ENCODE data around the gene C1orf232. TPM values are rescaled to one million over a fixed set of nuclear protein-coding genes. Genes with fewer than 3 reads are reported as not detected.

The C1orf232 gene
- total and polyA plus RNA-seq, 7 donors = not detected

DNA sequence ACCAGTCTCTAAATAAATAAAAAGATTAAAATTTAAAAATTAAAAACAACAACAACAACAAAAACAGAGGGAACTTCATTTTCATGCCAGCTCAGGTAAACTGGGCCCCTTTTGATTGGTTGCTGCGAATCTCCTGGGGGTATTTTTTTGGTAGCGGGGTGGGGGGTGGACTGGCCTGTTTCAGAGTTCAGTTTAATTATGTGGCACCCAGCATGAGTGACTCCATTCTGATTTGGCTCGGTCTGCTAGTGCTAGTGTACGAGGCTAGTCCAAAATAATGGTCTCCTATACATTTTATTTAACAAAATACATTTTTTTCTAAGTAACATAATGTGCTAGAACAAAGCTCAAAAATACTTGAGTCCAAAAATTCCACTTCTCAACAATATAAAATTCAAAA lies 39.0 kb downstream of the C1orf232 start:
- H3K9me3 ChIP-seq = no peaks in the 10 kb centered on the region
- no peak overlapping the region for H3K27ac ChIP-seq
- H3K4me3 ChIP-seq = no peak overlapping the region
- TF ChIP-seq, protein P1, sequence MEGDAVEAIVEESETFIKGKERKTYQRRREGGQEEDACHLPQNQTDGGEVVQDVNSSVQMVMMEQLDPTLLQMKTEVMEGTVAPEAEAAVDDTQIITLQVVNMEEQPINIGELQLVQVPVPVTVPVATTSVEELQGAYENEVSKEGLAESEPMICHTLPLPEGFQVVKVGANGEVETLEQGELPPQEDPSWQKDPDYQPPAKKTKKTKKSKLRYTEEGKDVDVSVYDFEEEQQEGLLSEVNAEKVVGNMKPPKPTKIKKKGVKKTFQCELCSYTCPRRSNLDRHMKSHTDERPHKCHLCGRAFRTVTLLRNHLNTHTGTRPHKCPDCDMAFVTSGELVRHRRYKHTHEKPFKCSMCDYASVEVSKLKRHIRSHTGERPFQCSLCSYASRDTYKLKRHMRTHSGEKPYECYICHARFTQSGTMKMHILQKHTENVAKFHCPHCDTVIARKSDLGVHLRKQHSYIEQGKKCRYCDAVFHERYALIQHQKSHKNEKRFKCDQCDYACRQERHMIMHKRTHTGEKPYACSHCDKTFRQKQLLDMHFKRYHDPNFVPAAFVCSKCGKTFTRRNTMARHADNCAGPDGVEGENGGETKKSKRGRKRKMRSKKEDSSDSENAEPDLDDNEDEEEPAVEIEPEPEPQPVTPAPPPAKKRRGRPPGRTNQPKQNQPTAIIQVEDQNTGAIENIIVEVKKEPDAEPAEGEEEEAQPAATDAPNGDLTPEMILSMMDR (IDR thresholded peaks at IDR 0.05) = no peak
- WGBS, 3 donors = 93 to 98% (median 93%) methylated on average over 4 of the region's 4 CpGs
- no peaks in the 10 kb centered on the region for H3K27me3 ChIP-seq (ENCODE audit: insufficient read depth in 3 of 3, low read length in 2 of 3)
- H3K4me1 ChIP-seq = peaks cover 27% of the 10 kb centered on the region
- H3K36me3 ChIP-seq (ENCODE audit: insufficient read depth in 1 of 2, low read depth in 1 of 2) = no peaks in the 10 kb centered on the region
- ATAC-seq = no peak
- DNase-seq = no peak
- intact Hi-C loops (cut with DNase I) = no loop called here

DNA sequence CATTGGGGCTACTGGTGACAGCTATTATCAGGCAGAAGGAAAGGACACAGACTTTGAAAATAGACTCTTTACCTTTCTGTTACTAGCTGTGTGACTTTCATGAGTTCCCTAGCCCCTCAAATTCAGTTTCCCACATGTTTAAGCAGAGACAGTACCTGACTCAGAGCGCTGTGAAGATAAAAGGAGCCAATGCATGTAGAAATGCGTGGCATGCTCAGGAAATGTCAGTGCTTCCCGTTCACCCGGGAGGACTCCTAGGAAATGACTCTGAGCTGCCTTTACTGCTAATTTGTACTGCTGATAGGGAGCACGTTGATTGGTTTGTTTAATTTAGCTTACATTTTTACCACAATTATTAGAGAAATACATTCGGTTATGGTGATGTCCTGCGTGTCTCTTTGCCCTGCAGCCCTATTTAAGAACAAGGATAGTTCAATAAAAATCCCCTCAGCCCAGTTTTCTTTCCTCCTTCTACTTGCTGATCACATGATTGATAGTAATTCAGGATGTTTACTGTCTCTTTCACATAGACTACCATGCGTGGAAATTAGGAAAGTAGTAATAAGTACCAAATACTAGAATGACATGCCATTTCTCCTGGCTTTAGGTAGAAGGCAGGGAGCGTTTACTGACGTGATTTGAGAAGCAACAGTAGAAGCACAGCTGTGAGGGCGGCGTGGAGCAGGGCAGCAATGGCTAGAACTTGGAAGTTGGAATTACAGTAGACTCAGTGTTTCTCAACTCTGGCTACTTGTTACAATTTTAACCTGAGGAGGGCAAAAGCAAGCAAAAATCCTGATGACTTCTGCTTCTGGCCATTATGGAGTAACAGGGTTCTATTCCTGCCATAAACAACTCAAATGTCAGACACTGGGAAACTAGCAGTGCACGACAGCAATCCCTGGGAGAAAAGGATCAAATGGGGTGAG lies 41.3 kb downstream of the C1orf232 start:
- 33 to 44% (median 35%) methylated on average over 13 of the region's 13 CpGs for WGBS, 3 donors
- H3K27ac ChIP-seq = peak overlapping the region; percentile 76
- H3K36me3 ChIP-seq (ENCODE audit: insufficient read depth in 1 of 2, low read depth in 1 of 2) = peaks cover 0 to under 1% of the 10 kb centered on the region in 2 donors
- H3K4me3 ChIP-seq = peak overlapping the region; percentile 49
- TF ChIP-seq, protein P1 (IDR thresholded peaks at IDR 0.05) = no peak
- intact Hi-C loops (cut with DNase I) = no loop called here
- peaks cover 47% of the 10 kb centered on the region for H3K4me1 ChIP-seq
- DNase-seq (no peak), ATAC-seq (peak; percentile 29 to 69 (median 56))
- H3K9me3 ChIP-seq = no peaks in the 10 kb centered on the region
- H3K27me3 ChIP-seq (ENCODE audit: insufficient read depth in 3 of 3, low read length in 2 of 3) = no peaks in the 10 kb centered on the region

DNA sequence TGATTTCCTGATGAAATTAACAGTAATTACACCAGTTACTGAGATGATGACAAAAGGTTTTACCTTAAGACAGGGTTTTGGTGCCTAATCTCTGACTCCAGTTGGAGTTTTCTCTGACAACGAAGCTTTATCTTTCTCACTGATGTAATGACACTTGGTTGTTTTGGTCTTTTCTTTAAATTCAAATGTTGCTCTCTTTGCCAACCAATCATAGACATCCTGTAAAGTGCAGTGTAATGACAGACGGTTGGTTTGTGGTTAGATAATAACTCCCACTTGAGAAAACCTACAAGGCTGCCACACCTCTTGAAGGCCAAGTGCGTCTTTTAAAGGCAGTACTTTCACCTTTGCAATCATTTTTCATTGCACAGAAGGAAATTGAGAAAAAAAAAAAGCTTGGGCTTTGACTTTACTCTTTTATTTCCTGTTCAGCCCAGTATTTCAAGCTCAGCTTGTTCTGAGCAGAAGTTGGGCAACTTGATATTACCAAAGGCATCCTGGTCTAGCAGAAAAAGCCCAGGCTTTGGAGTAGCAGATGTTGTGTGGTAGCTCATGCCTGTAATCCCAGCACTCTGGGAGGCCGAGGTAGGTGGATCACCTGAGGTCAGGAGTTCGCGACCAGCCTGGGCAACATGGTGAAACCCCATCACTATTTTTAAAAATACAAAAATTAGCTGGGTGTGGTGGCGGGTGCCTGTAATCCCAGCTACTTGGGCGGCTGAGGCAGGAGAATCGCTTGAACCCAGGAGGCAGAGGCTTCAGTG lies 42.3 kb downstream of the C1orf232 start:
- intact Hi-C loops (cut with DNase I) = no loop called here
- WGBS, 3 donors = 72 to 82% (median 80%) methylated on average over 9 of the region's 9 CpGs
- TF ChIP-seq, protein P1 (IDR thresholded peaks at IDR 0.05) = no peak
- peak overlapping the region; percentile 76 for H3K27ac ChIP-seq
- DNase-seq (no peak), ATAC-seq (peak in 1 of 4 donors; percentile 32)
- H3K9me3 ChIP-seq = no peaks in the 10 kb centered on the region
- H3K4me3 ChIP-seq = no peak overlapping the region
- no peaks in the 10 kb centered on the region for H3K27me3 ChIP-seq (ENCODE audit: insufficient read depth in 3 of 3, low read length in 2 of 3)
- peaks cover 57% of the 10 kb centered on the region for H3K4me1 ChIP-seq
- H3K36me3 ChIP-seq (ENCODE audit: insufficient read depth in 1 of 2, low read depth in 1 of 2) = peaks cover 0 to 8% of the 10 kb centered on the region in 2 donors

DNA sequence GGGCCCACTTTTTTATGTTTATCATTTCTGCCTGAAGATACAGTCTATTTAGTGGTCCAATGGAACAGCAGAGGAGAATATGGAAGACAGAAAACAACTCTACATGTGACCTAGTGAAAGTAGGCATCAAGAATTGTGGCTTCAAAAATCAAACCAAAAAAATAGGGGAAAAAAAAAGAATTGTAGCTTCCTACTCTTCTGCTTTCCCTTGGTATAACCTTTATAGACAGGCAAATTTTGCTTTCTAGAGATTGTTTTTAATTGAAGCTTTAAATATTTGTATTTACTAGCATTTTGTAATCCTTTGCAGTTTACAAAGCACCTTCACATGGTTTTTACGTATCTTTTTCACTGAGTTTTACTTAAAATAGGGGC lies 42.8 kb downstream of the C1orf232 start:
- Histone ChIP-seq H3K36me3 (ENCODE audit: insufficient read depth in 1 of 2, low read depth in 1 of 2) (peaks cover 0 to 8% of the 10 kb centered on the region in 2 donors), H3K27ac (peak overlapping the region; percentile 76), H3K4me3 (no peak overlapping the region), H3K27me3 (ENCODE audit: insufficient read depth in 3 of 3, low read length in 2 of 3) (no peaks in the 10 kb centered on the region), H3K9me3 (no peaks in the 10 kb centered on the region), H3K4me1 (peaks cover 63% of the 10 kb centered on the region)
- ATAC-seq = no peak
- intact Hi-C loops (cut with DNase I) = no loop called here
- DNase-seq = no peak
- TF ChIP-seq, protein P1 (IDR thresholded peaks at IDR 0.05) = no peak
- 78 to 89% (median 84%) methylated on average over 1 of the region's 1 CpG for WGBS, 3 donors
